ENCODE measurements around the gene ODC1.
A peak's percentile ranks its signal among the peaks of the same experiment; 100 is the strongest.

ODC1 gene

DNA sequence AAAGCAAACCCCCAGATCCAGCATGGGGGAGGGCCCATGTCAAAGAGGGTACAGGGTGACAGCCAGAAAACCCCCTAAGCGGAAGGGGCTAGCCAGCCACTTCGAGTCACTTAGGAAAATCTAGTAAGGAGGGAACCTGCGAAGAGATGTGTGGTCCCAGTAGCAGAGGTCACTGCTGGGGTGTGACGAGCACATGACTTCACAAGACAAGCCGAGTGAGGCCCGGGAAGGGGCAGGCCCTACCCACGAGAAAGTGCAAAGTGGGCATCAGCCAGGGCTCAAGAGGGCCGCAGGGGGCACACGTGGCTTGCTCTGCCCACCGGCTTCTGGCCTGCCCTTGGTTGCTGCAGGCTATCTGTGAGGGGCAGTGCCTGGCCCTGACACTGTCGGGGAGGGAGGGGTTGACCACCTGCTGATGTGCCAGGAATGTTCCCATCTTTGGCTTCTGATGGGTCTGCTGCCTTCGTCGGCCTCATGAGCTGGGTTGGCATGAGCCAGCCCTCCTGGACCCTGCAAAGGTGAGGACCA is 11.5 kb downstream of the ODC1 start:
- no peak for DNase-seq (ENCODE audit: low read depth)
- no peak for TF ChIP-seq CTCF (IDR thresholded peaks at IDR 0.05; ENCODE audit: low read depth, low read length, missing control alignments)
- H3K4me3 ChIP-seq (ENCODE audit: low read depth, low read length), result no peak overlapping the region
- in situ Hi-C loops (cut with HindIII; ENCODE audit: low sequenced_read_pairs), result no loop called here

GRCh38 chr2:10435820-10436204 is 12.3 kb downstream of the ODC1 start:
- no peak overlapping the region for H3K4me3 ChIP-seq (ENCODE audit: low read depth, low read length)
- no peak for DNase-seq (ENCODE audit: low read depth)
- no peak for TF ChIP-seq CTCF (IDR thresholded peaks at IDR 0.05; ENCODE audit: low read depth, low read length, missing control alignments)
- in situ Hi-C loops (cut with HindIII; ENCODE audit: low sequenced_read_pairs), result no loop called here

DNA sequence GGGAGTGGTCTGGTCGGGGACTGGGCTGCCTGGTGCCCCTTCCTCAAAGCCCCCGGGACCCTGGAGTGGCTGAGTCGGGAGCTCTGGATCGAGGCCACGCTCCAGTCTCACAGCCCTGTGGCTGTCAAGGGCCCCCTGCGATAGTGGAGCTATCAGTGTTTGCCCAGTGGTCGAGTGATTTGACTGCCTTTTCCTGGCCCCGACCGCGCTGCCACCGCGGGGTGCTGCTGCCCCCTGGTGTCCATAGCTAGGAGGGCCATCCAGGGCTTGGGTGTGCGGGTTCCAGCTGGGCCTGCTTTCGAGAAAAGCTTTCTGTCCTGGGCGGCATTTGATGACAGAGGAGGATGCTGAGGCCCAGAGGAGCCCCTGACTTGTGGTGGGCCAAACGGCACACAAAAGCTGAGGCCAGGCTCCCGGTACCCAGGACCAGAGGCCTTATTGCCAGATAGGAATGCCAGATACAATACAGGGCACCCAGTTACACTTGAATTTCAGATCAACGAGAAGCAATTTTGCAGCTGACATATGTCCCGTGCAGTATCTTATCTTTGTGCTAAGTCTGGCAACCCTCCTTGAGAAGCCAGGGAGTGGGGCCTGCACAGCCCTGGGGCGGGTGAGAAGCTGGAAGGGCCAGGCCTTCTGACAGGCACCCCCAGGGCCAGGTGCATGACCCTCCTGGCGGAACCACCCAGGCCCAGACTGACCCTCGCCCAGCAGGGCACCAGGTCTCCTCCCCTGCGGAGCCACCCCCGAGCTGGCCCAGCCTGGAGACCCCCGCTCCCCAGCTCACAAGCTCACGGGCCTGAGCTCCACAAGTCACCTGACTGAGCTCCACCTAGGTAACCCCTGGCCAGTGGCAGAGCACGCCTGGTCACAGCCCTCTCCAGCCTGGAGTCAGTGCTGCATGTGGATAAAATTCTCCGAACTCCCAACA is 13.0 kb downstream of the ODC1 start:
- in situ Hi-C loops (cut with HindIII; ENCODE audit: low sequenced_read_pairs), result loop anchor here (5.0 kb wide), 1 partner anchor 313 kb away; the partner anchor contains the start of gene RRM2
- DNase-seq (ENCODE audit: low read depth), result no peak
- TF ChIP-seq CTCF (IDR thresholded peaks at IDR 0.05; ENCODE audit: low read depth, low read length, missing control alignments), result peak; percentile 96
- no peak overlapping the region for H3K4me3 ChIP-seq (ENCODE audit: low read depth, low read length)

DNA sequence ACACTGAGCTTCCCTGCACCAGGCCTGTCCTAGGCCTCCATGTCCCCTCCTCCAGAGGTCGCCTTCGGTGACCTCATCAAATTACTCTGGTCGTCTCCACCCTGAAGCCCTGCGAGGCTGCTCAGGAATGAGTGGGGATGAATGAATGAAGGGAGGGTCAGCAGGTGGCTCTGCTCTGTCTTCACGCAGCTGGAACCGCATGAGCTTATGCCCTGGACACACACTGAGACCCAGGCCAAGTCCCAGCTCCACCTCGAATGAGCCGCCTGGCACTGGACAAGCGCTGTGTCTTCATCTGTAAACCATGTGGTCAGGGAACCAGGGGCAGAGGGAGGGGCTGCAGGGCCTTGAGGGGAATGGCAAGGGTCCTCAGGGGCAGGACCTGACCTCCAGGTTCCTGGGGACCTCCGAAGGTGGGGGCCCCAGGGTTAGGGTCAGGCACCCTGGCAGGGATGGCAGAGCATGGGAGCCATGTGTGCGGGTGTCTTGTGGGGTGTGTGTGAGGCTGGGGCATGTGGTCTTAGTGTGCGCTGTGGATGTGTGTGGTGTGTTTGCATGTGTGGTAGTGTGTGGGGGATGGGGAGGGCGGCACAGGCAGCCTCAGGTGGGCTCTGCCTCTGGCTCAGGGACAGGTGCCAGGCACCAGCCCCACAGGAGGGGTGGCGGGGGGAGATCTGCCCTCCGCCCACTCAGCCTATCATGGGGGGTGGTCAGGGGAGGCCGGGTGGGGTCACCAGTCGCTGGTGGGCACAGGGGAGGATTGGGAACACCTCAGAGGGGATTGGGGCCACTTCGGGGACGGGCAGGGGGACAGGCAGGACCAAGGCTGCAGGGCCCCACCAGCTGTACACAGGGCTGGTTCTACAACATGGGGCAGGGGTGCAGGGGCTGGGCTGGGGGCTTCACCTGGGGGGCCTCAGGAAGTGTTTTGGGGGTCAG is 13.9 kb downstream of the ODC1 start:
- no peak for TF ChIP-seq CTCF (IDR thresholded peaks at IDR 0.05; ENCODE audit: low read depth, low read length, missing control alignments)
- DNase-seq (ENCODE audit: low read depth), result no peak
- in situ Hi-C loops (cut with HindIII; ENCODE audit: low sequenced_read_pairs), result loop anchor here (5.0 kb wide), 1 partner anchor 312 kb away; the partner anchor contains the start of gene RRM2

DNA sequence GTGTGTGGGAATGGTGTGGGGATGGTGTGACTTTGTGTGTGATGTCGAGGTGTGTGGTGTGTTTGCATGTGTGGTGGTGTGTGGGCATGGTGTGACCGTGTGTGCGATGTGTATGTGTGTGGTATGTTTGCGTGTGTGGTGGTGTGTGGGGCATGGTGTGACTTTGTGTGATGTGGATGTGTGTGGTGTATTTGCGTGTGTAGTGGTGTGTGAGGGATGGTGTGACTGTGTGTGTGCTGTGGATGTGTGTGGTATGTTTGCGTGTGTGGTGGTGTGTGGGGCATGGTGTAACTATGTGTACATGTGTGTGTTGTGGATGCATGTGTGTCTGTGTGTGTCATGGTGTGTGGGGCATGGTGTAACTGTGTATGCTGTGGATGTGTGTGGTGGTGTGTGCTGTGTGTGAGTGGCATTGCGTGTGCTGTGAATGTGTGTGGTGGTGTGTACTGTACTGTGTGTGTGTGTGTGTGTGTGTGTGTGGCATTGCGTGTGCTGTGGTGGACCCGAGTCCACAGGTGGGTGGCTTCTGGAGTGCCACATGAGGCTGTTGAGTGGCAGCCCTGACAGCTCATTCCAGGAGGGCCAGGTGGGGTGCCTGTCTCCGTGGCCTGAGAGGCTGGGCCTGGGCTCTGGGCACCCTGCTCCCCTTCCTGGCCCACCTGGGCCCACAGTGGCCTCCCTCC is 14.7 kb downstream of the ODC1 start:
- in situ Hi-C loops (cut with HindIII; ENCODE audit: low sequenced_read_pairs), result loop anchor here (5.0 kb wide), 1 partner anchor 311 kb away; the partner anchor contains the start of gene RRM2
- H3K4me3 ChIP-seq (ENCODE audit: low read depth, low read length), result no peak overlapping the region
- DNase-seq (ENCODE audit: low read depth), result no peak
- TF ChIP-seq CTCF (IDR thresholded peaks at IDR 0.05; ENCODE audit: low read depth, low read length, missing control alignments), result no peak

More for the DNA sequence above, 13.9 kb downstream of the ODC1 start:
- no peak overlapping the region for H3K4me3 ChIP-seq (ENCODE audit: low read depth, low read length)
